ENCODE data around the gene WFS1. TPM values are rescaled to one million over a fixed set of nuclear protein-coding genes. Genes with fewer than 3 reads are reported as not detected.

The WFS1 gene
- total and polyA plus RNA-seq, 2 of the 4 experiments (the other 2 are of a cell fraction) = 9.7 to 42.4 TPM

DNA sequence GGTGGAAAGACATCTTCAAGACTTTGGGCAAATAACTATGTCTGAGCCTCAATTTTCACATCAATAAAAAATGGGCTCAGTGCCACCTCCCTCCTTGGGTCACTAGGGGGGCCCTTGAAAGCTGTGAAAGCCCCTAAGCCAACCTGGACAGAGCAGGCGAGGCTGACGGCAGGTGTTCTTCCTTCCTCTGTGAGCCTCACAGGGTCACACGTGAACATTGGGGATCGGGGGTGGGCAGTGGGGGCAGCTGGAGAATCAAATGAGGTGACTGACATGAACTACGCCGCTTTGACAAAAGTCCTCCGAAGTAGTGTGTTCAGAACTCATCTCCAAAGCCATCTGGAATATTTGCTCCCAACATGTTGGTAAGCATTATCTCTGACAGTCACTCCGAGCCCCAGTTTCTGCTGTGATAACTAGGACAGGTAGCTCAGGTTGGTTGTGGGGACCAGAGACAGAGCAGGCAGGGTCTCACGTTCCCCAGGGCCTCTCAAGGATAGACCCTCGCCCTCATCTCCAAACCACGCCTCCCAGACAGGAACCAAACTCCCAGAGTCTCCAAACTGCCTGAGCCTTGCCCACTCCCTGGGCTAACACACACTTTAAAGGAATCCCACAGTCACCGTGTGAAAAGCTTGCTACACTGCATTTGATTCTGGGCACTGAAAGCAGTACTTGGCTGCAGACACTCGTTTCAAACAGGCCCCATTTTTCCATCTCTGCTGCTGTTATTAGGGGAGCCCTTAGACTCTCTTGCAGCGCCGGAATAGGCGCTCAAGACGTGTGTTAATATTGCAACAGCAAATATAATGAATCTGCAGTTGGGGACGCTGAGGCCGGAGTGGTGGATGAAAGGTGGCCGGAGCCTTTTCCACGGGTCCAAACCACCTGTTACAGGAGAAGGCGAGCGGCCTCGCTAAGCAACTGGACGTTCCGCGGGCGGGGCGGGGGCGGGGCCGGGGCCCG, 717 bp upstream of the WFS1 start:
- intact Hi-C loops (cut with micrococcal nuclease) (no loop called here), dilution Hi-C loops (cut with HindIII; ENCODE audit: low sequenced_read_pairs, unreplicated experiment) (no loop called here), in situ Hi-C loops (cut with MboI; ENCODE audit: low sequenced_read_pairs) (no loop called here)
- TF ChIP-seq CEBPB (IDR thresholded peaks at IDR 0.05; ENCODE audit: low read depth, low read length) = no peak
- TF ChIP-seq BHLHE40 (IDR thresholded peaks at IDR 0.05; ENCODE audit: low read depth, low read length) = no peak
- no peak for TF ChIP-seq MAFK (IDR thresholded peaks at IDR 0.05; ENCODE audit: low read depth, low read length)
- TF ChIP-seq RFX5 (IDR thresholded peaks at IDR 0.05; ENCODE audit: low read depth, low read length) = no peak
- TF ChIP-seq FOS (IDR thresholded peaks at IDR 0.05; ENCODE audit: low read depth, low read length) = no peak
- TF ChIP-seq SMC3 (IDR thresholded peaks at IDR 0.05; ENCODE audit: low read depth, low read length) = no peak
- TF ChIP-seq, protein P1, sequence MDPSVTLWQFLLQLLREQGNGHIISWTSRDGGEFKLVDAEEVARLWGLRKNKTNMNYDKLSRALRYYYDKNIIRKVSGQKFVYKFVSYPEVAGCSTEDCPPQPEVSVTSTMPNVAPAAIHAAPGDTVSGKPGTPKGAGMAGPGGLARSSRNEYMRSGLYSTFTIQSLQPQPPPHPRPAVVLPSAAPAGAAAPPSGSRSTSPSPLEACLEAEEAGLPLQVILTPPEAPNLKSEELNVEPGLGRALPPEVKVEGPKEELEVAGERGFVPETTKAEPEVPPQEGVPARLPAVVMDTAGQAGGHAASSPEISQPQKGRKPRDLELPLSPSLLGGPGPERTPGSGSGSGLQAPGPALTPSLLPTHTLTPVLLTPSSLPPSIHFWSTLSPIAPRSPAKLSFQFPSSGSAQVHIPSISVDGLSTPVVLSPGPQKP (IDR thresholded peaks at IDR 0.05; ENCODE audit: borderline replicate concordance, low read depth, low read length) = no peak
- TF ChIP-seq, protein P2, sequence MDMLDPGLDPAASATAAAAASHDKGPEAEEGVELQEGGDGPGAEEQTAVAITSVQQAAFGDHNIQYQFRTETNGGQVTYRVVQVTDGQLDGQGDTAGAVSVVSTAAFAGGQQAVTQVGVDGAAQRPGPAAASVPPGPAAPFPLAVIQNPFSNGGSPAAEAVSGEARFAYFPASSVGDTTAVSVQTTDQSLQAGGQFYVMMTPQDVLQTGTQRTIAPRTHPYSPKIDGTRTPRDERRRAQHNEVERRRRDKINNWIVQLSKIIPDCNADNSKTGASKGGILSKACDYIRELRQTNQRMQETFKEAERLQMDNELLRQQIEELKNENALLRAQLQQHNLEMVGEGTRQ (IDR thresholded peaks at IDR 0.05; ENCODE audit: low read depth, low read length) = no peak
- TF ChIP-seq MAZ (IDR thresholded peaks at IDR 0.05; ENCODE audit: borderline replicate concordance, low read depth, low read length) = no peak
- no peak overlapping the region for H3K56ac ChIP-seq (ENCODE audit: extremely low read depth, insufficient read depth, low read length)
- H3K27ac ChIP-seq (ENCODE audit: insufficient read depth, low read length) = no peak overlapping the region
- no peak overlapping the region for H3K4ac ChIP-seq (ENCODE audit: low read depth, low read length)
- peaks cover 14% of the 10 kb centered on the region for H3K9me1 ChIP-seq (ENCODE audit: insufficient read depth, low read length)
- CTCF ChIA-PET = interaction anchor here (1.1 kb wide), 2 partner anchors 14 to 59 kb away, joined by 3 read pairs; no protein-coding TSS in a partner anchor
- H3K18ac ChIP-seq (ENCODE audit: low read depth, low read length) = no peak overlapping the region
- peak overlapping the region; percentile 90 for H2AFZ ChIP-seq (replicated peaks; ENCODE audit: low read length, poor library complexity)
- H3K4me3 ChIP-seq (ENCODE audit: insufficient read depth, low read depth, low read length) = peak overlapping the region; percentile 31
- H2BK20ac ChIP-seq (ENCODE audit: low read depth, low read length) = no peak overlapping the region
- peaks cover 17% of the 10 kb centered on the region for H4K20me1 ChIP-seq (ENCODE audit: insufficient read depth, low read length)
- WGBS, 2 experiments (ENCODE audit: extremely low coverage in 2 of 2, insufficient read length in 1 of 2) = 20% methylated on average over 5 of the region's 32 CpGs; no CpG with 5 or more reads in 1 of the 2 experiments
- no peak overlapping the region for H2BK120ac ChIP-seq (ENCODE audit: low read depth, low read length)
- BruUV-seq (replicated peaks) = no TSS peak
- no peak overlapping the region for H3K23ac ChIP-seq (ENCODE audit: low read depth, low read length)
- peak overlapping the region; percentile 59 for H2AK9ac ChIP-seq (replicated peaks; ENCODE audit: low read depth, low read length, poor library complexity)
- no peaks in the 10 kb centered on the region for H3K36me3 ChIP-seq (ENCODE audit: control insufficient read depth, insufficient read depth, low read length)
- H3K79me1 ChIP-seq (ENCODE audit: low read depth in 1 of 2, low read length in 2 of 2) = peaks cover 13 to 31% of the 10 kb centered on the region in 2 experiments; a peak in 3 of 4 replicates
- H4K5ac ChIP-seq (ENCODE audit: low read depth, low read length) = no peak overlapping the region
- peak; percentile 1 for ATAC-seq (ENCODE audit: low read depth)
- no peak overlapping the region for H4K91ac ChIP-seq (ENCODE audit: insufficient read depth, low read depth, low read length)
- H3K4me2 ChIP-seq (ENCODE audit: low read depth, low read length) = peak overlapping the region; percentile 89
- peaks cover 2% of the 10 kb centered on the region; the same call in 1 of the 2 replicates for H3K27me3 ChIP-seq (ENCODE audit: control insufficient read depth, insufficient read depth, low read length)
- no peak overlapping the region for H3K14ac ChIP-seq (replicated peaks; ENCODE audit: low read depth, low read length)
- peak overlapping the region; percentile 51; the same call in 1 of the 2 replicates for H3K9ac ChIP-seq (ENCODE audit: low read depth, low read length)
- no peak overlapping the region for H2AK5ac ChIP-seq (ENCODE audit: low read depth, low read length)
- H3K4me1 ChIP-seq (ENCODE audit: control insufficient read depth, insufficient read depth, low read length) = peaks cover 25% of the 10 kb centered on the region
- no peak for DNase-seq
- H4K8ac ChIP-seq (ENCODE audit: low read depth in 2 of 2, low read length in 2 of 2) = no peak overlapping the region
- H2BK5ac ChIP-seq (ENCODE audit: low read depth, low read length, poor library complexity, severe bottlenecking) = no peak overlapping the region
- POLR2A ChIA-PET (ENCODE audit: unreplicated experiment) = interaction anchor here (0.6 to 0.7 kb wide), 2 partner anchors 18 to 82 kb away, joined by 5 to 10 read pairs; no protein-coding TSS in a partner anchor
- H3K9me3 ChIP-seq (ENCODE audit: control insufficient read depth, insufficient read depth, low read length) = no peaks in the 10 kb centered on the region
- no peak overlapping the region for H2BK15ac ChIP-seq (ENCODE audit: low read depth, low read length)

All from IMR-90 (cell line).